ENCODE results near the gene STON1. TPM values are rescaled to one million over a fixed set of nuclear protein-coding genes. Genes with fewer than 3 reads are reported as not detected.

The STON1 gene
- total and polyA plus RNA-seq, 4 donors, result 0.90 to 3.8 (median 1.2) TPM

DNA sequence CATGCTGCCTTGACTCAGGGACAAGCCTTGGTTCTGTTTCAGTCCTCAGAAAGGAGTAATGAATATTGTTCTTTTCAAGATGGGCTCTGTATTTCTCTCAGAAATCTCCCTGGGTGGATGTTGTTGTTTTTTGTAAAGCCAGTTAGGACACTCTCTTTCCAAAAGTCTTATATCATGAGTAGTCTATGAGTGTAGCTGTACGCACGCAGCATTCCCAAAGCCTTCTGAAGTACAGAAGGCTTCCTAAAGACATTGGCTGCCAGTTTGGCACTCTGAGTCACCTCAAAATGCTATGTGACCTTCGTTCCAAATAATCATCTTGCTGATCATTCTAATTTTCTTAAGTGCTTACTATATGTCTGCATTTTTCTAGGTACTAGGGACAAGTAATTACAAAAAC lies 71.0 kb downstream of the STON1 start:
- no peak for TF ChIP-seq RAD21 (IDR thresholded peaks at IDR 0.05)
- no peak for TF ChIP-seq RXRA (IDR thresholded peaks at IDR 0.05)
- TF ChIP-seq TAF1 (conservative IDR thresholded peaks at IDR 0.05), result no peak
- TF ChIP-seq HNF4G (IDR thresholded peaks at IDR 0.05), result no peak
- no peak for TF ChIP-seq GABPA (IDR thresholded peaks at IDR 0.05 in 1 of 2, conservative IDR thresholded peaks at IDR 0.05 in 1 of 2)
- no peak for TF ChIP-seq FOXA1 (IDR thresholded peaks at IDR 0.05)
- TF ChIP-seq, protein P1, sequence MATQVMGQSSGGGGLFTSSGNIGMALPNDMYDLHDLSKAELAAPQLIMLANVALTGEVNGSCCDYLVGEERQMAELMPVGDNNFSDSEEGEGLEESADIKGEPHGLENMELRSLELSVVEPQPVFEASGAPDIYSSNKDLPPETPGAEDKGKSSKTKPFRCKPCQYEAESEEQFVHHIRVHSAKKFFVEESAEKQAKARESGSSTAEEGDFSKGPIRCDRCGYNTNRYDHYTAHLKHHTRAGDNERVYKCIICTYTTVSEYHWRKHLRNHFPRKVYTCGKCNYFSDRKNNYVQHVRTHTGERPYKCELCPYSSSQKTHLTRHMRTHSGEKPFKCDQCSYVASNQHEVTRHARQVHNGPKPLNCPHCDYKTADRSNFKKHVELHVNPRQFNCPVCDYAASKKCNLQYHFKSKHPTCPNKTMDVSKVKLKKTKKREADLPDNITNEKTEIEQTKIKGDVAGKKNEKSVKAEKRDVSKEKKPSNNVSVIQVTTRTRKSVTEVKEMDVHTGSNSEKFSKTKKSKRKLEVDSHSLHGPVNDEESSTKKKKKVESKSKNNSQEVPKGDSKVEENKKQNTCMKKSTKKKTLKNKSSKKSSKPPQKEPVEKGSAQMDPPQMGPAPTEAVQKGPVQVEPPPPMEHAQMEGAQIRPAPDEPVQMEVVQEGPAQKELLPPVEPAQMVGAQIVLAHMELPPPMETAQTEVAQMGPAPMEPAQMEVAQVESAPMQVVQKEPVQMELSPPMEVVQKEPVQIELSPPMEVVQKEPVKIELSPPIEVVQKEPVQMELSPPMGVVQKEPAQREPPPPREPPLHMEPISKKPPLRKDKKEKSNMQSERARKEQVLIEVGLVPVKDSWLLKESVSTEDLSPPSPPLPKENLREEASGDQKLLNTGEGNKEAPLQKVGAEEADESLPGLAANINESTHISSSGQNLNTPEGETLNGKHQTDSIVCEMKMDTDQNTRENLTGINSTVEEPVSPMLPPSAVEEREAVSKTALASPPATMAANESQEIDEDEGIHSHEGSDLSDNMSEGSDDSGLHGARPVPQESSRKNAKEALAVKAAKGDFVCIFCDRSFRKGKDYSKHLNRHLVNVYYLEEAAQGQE (IDR thresholded peaks at IDR 0.05), result no peak
- TF ChIP-seq, protein P2, sequence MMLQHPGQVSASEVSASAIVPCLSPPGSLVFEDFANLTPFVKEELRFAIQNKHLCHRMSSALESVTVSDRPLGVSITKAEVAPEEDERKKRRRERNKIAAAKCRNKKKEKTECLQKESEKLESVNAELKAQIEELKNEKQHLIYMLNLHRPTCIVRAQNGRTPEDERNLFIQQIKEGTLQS (IDR thresholded peaks at IDR 0.05), result no peak
- no peak for TF ChIP-seq FOXA2 (IDR thresholded peaks at IDR 0.05)
- no peak for TF ChIP-seq YY1 (IDR thresholded peaks at IDR 0.05)
- no peak for TF ChIP-seq NR2F2 (IDR thresholded peaks at IDR 0.05)
- TF ChIP-seq SP1 (IDR thresholded peaks at IDR 0.05), result no peak

DNA sequence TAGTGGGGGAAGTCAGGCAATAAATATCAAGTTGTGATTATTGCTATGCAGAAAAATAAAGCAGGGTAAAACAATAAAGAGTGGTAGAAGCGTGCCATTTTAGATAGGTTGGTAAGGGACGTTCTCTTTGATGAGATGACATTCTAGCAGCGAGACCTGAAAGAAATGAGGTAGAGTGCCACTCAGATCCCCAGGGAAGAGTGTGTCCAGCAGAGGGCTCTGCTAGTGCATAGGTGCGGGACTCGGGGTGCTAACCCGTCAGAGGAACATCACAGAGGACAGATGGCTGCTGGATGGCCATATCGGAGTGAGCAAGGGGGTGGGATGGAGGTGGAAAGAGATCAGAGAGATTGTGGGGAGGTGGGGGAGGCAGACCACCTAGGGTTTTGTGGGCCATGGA lies 71.4 kb downstream of the STON1 start:
- 33% methylated on average over 7 of the region's 7 CpGs for WGBS
- H3K9me3 ChIP-seq (ENCODE audit: control insufficient read depth in 4 of 4, low read length in 3 of 4), result no peaks in the 10 kb centered on the region
- H3K27me3 ChIP-seq (ENCODE audit: control insufficient read depth in 4 of 4, insufficient read depth in 4 of 4, low read length in 3 of 4), result peaks cover 0 to 4% (median 0%) of the 10 kb centered on the region in 4 donors
- TF ChIP-seq HNF4A (conservative IDR thresholded peaks at IDR 0.05) (no peak), RAD21 (IDR thresholded peaks at IDR 0.05) (peak; percentile 24 to 54)
- TF ChIP-seq, protein P3, sequence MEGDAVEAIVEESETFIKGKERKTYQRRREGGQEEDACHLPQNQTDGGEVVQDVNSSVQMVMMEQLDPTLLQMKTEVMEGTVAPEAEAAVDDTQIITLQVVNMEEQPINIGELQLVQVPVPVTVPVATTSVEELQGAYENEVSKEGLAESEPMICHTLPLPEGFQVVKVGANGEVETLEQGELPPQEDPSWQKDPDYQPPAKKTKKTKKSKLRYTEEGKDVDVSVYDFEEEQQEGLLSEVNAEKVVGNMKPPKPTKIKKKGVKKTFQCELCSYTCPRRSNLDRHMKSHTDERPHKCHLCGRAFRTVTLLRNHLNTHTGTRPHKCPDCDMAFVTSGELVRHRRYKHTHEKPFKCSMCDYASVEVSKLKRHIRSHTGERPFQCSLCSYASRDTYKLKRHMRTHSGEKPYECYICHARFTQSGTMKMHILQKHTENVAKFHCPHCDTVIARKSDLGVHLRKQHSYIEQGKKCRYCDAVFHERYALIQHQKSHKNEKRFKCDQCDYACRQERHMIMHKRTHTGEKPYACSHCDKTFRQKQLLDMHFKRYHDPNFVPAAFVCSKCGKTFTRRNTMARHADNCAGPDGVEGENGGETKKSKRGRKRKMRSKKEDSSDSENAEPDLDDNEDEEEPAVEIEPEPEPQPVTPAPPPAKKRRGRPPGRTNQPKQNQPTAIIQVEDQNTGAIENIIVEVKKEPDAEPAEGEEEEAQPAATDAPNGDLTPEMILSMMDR (IDR thresholded peaks at IDR 0.05; ENCODE audit: low read depth, low read length, missing input control), result peak; percentile 19
- H3K4me1 ChIP-seq (ENCODE audit: control insufficient read depth in 4 of 4, insufficient read depth in 4 of 4, low read length in 3 of 4), result no peaks in the 10 kb centered on the region
- H3K4me3 ChIP-seq (ENCODE audit: low read depth in 1 of 3, low read length in 3 of 3), result no peak overlapping the region
- H3K9ac ChIP-seq (ENCODE audit: low read depth in 1 of 2, low read length in 2 of 2), result no peak overlapping the region
- peak; percentile 52 for DNase-seq (ENCODE audit: low spot score)
- H3K36me3 ChIP-seq (ENCODE audit: control insufficient read depth in 4 of 4, insufficient read depth in 3 of 4, low read depth in 1 of 4, low read length in 3 of 4), result no peaks in the 10 kb centered on the region
- no peak overlapping the region for H3K27ac ChIP-seq (ENCODE audit: low read depth in 1 of 2, low read length in 2 of 2)

More for the DNA sequence above, 71.0 kb downstream of the STON1 start:
- H3K9me3 ChIP-seq (ENCODE audit: control insufficient read depth in 4 of 4, low read length in 3 of 4), result no peaks in the 10 kb centered on the region
- no peak overlapping the region for H3K4me3 ChIP-seq (ENCODE audit: low read depth in 1 of 3, low read length in 3 of 3)
- DNase-seq (ENCODE audit: low spot score), result no peak
- peaks cover 0 to 4% (median 0%) of the 10 kb centered on the region in 4 donors for H3K27me3 ChIP-seq (ENCODE audit: control insufficient read depth in 4 of 4, insufficient read depth in 4 of 4, low read length in 3 of 4)
- no peak overlapping the region for H3K9ac ChIP-seq (ENCODE audit: low read depth in 1 of 2, low read length in 2 of 2)
- H3K36me3 ChIP-seq (ENCODE audit: control insufficient read depth in 4 of 4, insufficient read depth in 3 of 4, low read depth in 1 of 4, low read length in 3 of 4), result no peaks in the 10 kb centered on the region
- no peak overlapping the region for H3K27ac ChIP-seq (ENCODE audit: low read depth in 1 of 2, low read length in 2 of 2)
- H3K4me1 ChIP-seq (ENCODE audit: control insufficient read depth in 4 of 4, insufficient read depth in 4 of 4, low read length in 3 of 4), result no peaks in the 10 kb centered on the region
- 72% methylated on average over 3 of the region's 3 CpGs for WGBS
